Measurements from ENCODE around the gene GALNTL6. TPM values are rescaled to one million over a fixed set of nuclear protein-coding genes. Genes with fewer than 3 reads are reported as not detected.

The GALNTL6 gene
- total and polyA plus RNA-seq, 7 experiments from 2014 or later: not detected

- Mint-ChIP-seq H3K27ac (no peak overlapping the region), H3K27me3 (no peaks in the 10 kb centered on the region), H3K4me3 (no peak overlapping the region), H3K9me3 (peaks cover 0 to 5% (median 0%) of the 10 kb centered on the region in 11 donors), H3K36me3 (no peaks in the 10 kb centered on the region), H3K4me1 (no peaks in the 10 kb centered on the region)
- DNase-seq (no peak), ATAC-seq (no peak)
- intact Hi-C loops (cut with micrococcal nuclease): no loop called here
- Histone ChIP-seq H3K9me3 (ENCODE audit: control insufficient read depth in 2 of 3, low read length in 3 of 3) (no peaks in the 10 kb centered on the region), H3K27ac (ENCODE audit: low read depth, low read length) (no peak overlapping the region), H3K4me3 (ENCODE audit: low read length) (no peak overlapping the region), H3K36me3 (ENCODE audit: control insufficient read depth in 2 of 3, insufficient read depth in 3 of 3, low read length in 3 of 3) (no peaks in the 10 kb centered on the region), H3K27me3 (ENCODE audit: control insufficient read depth in 2 of 2, insufficient read depth in 2 of 2, low read length in 2 of 2) (no peaks in the 10 kb centered on the region), H3K4me1 (ENCODE audit: control insufficient read depth in 2 of 2, insufficient read depth in 2 of 2, low read length in 2 of 2) (no peaks in the 10 kb centered on the region)
- POLR2A ChIA-PET: no interaction called here
- CTCF ChIA-PET: no interaction called here
Observed at GRCh38 chr4:172083272-172083671, 270.1 kb downstream of the GALNTL6 start.

GRCh38 chr4:172088556-172088955, 275.4 kb downstream of the GALNTL6 start:
- H3K27ac ChIP-seq (ENCODE audit: low read depth, low read length): no peak overlapping the region
- Mint-ChIP-seq H3K27ac (no peak overlapping the region), H3K4me3 (no peak overlapping the region), H3K36me3 (no peaks in the 10 kb centered on the region), H3K9me3 (peaks cover 0 to 17% (median 3%) of the 10 kb centered on the region in 11 donors), H3K4me1 (no peaks in the 10 kb centered on the region), H3K27me3 (no peaks in the 10 kb centered on the region)
- ATAC-seq (no peak), DNase-seq (no peak)
- H3K9me3 ChIP-seq (ENCODE audit: control insufficient read depth in 2 of 3, low read length in 3 of 3): no peaks in the 10 kb centered on the region
- H3K4me3 ChIP-seq (ENCODE audit: low read length): no peak overlapping the region
- no peaks in the 10 kb centered on the region for H3K27me3 ChIP-seq (ENCODE audit: control insufficient read depth in 2 of 2, insufficient read depth in 2 of 2, low read length in 2 of 2)
- no peaks in the 10 kb centered on the region for H3K36me3 ChIP-seq (ENCODE audit: control insufficient read depth in 2 of 3, insufficient read depth in 3 of 3, low read length in 3 of 3)
- intact Hi-C loops (cut with micrococcal nuclease): no loop called here
- no peaks in the 10 kb centered on the region for H3K4me1 ChIP-seq (ENCODE audit: control insufficient read depth in 2 of 2, insufficient read depth in 2 of 2, low read length in 2 of 2)
- POLR2A ChIA-PET: no interaction called here
- CTCF ChIA-PET: no interaction called here

GRCh38 chr4:172095161-172095560, 282.0 kb downstream of the GALNTL6 start:
- intact Hi-C loops (cut with micrococcal nuclease): no loop called here
- Histone ChIP-seq H3K4me3 (ENCODE audit: low read length) (no peak overlapping the region), H3K9me3 (ENCODE audit: control insufficient read depth in 2 of 3, low read length in 3 of 3) (no peaks in the 10 kb centered on the region), H3K4me1 (ENCODE audit: control insufficient read depth in 2 of 2, insufficient read depth in 2 of 2, low read length in 2 of 2) (no peaks in the 10 kb centered on the region), H3K36me3 (ENCODE audit: control insufficient read depth in 2 of 3, insufficient read depth in 3 of 3, low read length in 3 of 3) (no peaks in the 10 kb centered on the region), H3K27ac (ENCODE audit: low read depth, low read length) (no peak overlapping the region), H3K27me3 (ENCODE audit: control insufficient read depth in 2 of 2, insufficient read depth in 2 of 2, low read length in 2 of 2) (no peaks in the 10 kb centered on the region)
- ChIA-PET CTCF (no interaction called here), POLR2A (no interaction called here)
- DNase-seq: no peak
- Mint-ChIP-seq H3K4me1 (no peaks in the 10 kb centered on the region), H3K4me3 (no peak overlapping the region), H3K27me3 (no peaks in the 10 kb centered on the region), H3K9me3 (peaks cover 0 to 21% (median 3%) of the 10 kb centered on the region in 11 donors), H3K36me3 (no peaks in the 10 kb centered on the region), H3K27ac (no peak overlapping the region)
- no peak for ATAC-seq

- Mint-ChIP-seq H3K36me3 (no peaks in the 10 kb centered on the region), H3K9me3 (peaks cover 0 to 23% (median 4%) of the 10 kb centered on the region in 11 donors), H3K27ac (no peak overlapping the region), H3K4me3 (no peak overlapping the region), H3K4me1 (no peaks in the 10 kb centered on the region), H3K27me3 (no peaks in the 10 kb centered on the region)
- ChIA-PET CTCF (no interaction called here), POLR2A (no interaction called here)
- Histone ChIP-seq H3K36me3 (ENCODE audit: control insufficient read depth in 2 of 3, insufficient read depth in 3 of 3, low read length in 3 of 3) (no peaks in the 10 kb centered on the region), H3K27me3 (ENCODE audit: control insufficient read depth in 2 of 2, insufficient read depth in 2 of 2, low read length in 2 of 2) (no peaks in the 10 kb centered on the region), H3K27ac (ENCODE audit: low read depth, low read length) (no peak overlapping the region), H3K4me3 (ENCODE audit: low read length) (no peak overlapping the region), H3K4me1 (ENCODE audit: control insufficient read depth in 2 of 2, insufficient read depth in 2 of 2, low read length in 2 of 2) (no peaks in the 10 kb centered on the region), H3K9me3 (ENCODE audit: control insufficient read depth in 2 of 3, low read length in 3 of 3) (peaks cover 0 to 3% (median 0%) of the 10 kb centered on the region in 3 experiments)
- intact Hi-C loops (cut with micrococcal nuclease): no loop called here
- DNase-seq: no peak
- ATAC-seq: no peak
Observed at GRCh38 chr4:172096786-172097185, 283.6 kb downstream of the GALNTL6 start.

GRCh38 chr4:172099376-172099775, 286.2 kb downstream of the GALNTL6 start:
- CTCF ChIA-PET: no interaction called here
- intact Hi-C loops (cut with micrococcal nuclease): no loop called here
- Mint-ChIP-seq H3K27ac (no peak overlapping the region), H3K4me3 (no peak overlapping the region), H3K27me3 (no peaks in the 10 kb centered on the region), H3K4me1 (no peaks in the 10 kb centered on the region), H3K9me3 (peaks cover 0 to 27% (median 4%) of the 10 kb centered on the region in 11 donors), H3K36me3 (no peaks in the 10 kb centered on the region)
- DNase-seq (no peak), ATAC-seq (no peak)
- no peaks in the 10 kb centered on the region for H3K36me3 ChIP-seq (ENCODE audit: control insufficient read depth in 2 of 3, insufficient read depth in 3 of 3, low read length in 3 of 3)
- H3K27me3 ChIP-seq (ENCODE audit: control insufficient read depth in 2 of 2, insufficient read depth in 2 of 2, low read length in 2 of 2): no peaks in the 10 kb centered on the region
- no peaks in the 10 kb centered on the region for H3K4me1 ChIP-seq (ENCODE audit: control insufficient read depth in 2 of 2, insufficient read depth in 2 of 2, low read length in 2 of 2)
- no peak overlapping the region for H3K27ac ChIP-seq (ENCODE audit: low read depth, low read length)
- H3K9me3 ChIP-seq (ENCODE audit: control insufficient read depth in 2 of 3, low read length in 3 of 3): peaks cover 0 to 3% (median 0%) of the 10 kb centered on the region in 3 experiments
- no peak overlapping the region for H3K4me3 ChIP-seq (ENCODE audit: low read length)
- POLR2A ChIA-PET: no interaction called here

GRCh38 chr4:172103456-172103855, 290.3 kb downstream of the GALNTL6 start:
- Histone ChIP-seq H3K9me3 (ENCODE audit: control insufficient read depth in 2 of 3, low read length in 3 of 3) (peaks cover 0 to 3% (median 0%) of the 10 kb centered on the region in 3 experiments), H3K4me3 (ENCODE audit: low read length) (no peak overlapping the region), H3K36me3 (ENCODE audit: control insufficient read depth in 2 of 3, insufficient read depth in 3 of 3, low read length in 3 of 3) (no peaks in the 10 kb centered on the region), H3K4me1 (ENCODE audit: control insufficient read depth in 2 of 2, insufficient read depth in 2 of 2, low read length in 2 of 2) (no peaks in the 10 kb centered on the region), H3K27ac (ENCODE audit: low read depth, low read length) (no peak overlapping the region), H3K27me3 (ENCODE audit: control insufficient read depth in 2 of 2, insufficient read depth in 2 of 2, low read length in 2 of 2) (no peaks in the 10 kb centered on the region)
- Mint-ChIP-seq H3K9me3 (peaks cover 0 to 30% (median 3%) of the 10 kb centered on the region in 11 donors), H3K4me1 (no peaks in the 10 kb centered on the region), H3K27me3 (no peaks in the 10 kb centered on the region), H3K4me3 (no peak overlapping the region), H3K36me3 (no peaks in the 10 kb centered on the region), H3K27ac (no peak overlapping the region)
- ATAC-seq: no peak
- POLR2A ChIA-PET: no interaction called here
- DNase-seq: no peak
- CTCF ChIA-PET: no interaction called here
- intact Hi-C loops (cut with micrococcal nuclease): no loop called here

- Histone ChIP-seq H3K9me3 (ENCODE audit: control insufficient read depth in 2 of 3, low read length in 3 of 3) (peaks cover 0 to 3% (median 0%) of the 10 kb centered on the region in 3 experiments), H3K36me3 (ENCODE audit: control insufficient read depth in 2 of 3, insufficient read depth in 3 of 3, low read length in 3 of 3) (no peaks in the 10 kb centered on the region), H3K27ac (ENCODE audit: low read depth, low read length) (no peak overlapping the region), H3K4me1 (ENCODE audit: control insufficient read depth in 2 of 2, insufficient read depth in 2 of 2, low read length in 2 of 2) (no peaks in the 10 kb centered on the region), H3K27me3 (ENCODE audit: control insufficient read depth in 2 of 2, insufficient read depth in 2 of 2, low read length in 2 of 2) (no peaks in the 10 kb centered on the region), H3K4me3 (ENCODE audit: low read length) (no peak overlapping the region)
- intact Hi-C loops (cut with micrococcal nuclease): no loop called here
- Mint-ChIP-seq H3K36me3 (no peaks in the 10 kb centered on the region), H3K27ac (no peak overlapping the region), H3K4me1 (no peaks in the 10 kb centered on the region), H3K9me3 (peaks cover 0 to 26% (median 3%) of the 10 kb centered on the region in 11 donors), H3K27me3 (no peaks in the 10 kb centered on the region), H3K4me3 (no peak overlapping the region)
- no peak for DNase-seq
- CTCF ChIA-PET: no interaction called here
- ATAC-seq: no peak
- POLR2A ChIA-PET: no interaction called here
Observed at GRCh38 chr4:172104539-172104938, 291.3 kb downstream of the GALNTL6 start.

Measured in naive thymus-derived CD4-positive, alpha-beta T cell (primary cell).